Retinal pigment epithelial cell (primary cell): Measurements from ENCODE around the gene CKS1B.

Source experiments
- DNase-seq: peaks from one replicate; pipeline ENCODE4 v3.0.0-alpha.2; 2010; ENCODE audit warnings: low read depth
- H3K4me3 ChIP-seq: 2 replicates; pipeline ENCODE4 v1.5.1; 2011; ENCODE audit warnings: mild to moderate bottlenecking, low read length, control low read depth, moderate library complexity
- CTCF ChIP-seq: conservative IDR thresholded peaks from 2 replicates; pipeline ENCODE4 v1.5.1; 2011; ENCODE audit warnings: low read depth, low read length, control low read depth, inconsistent platforms

Gene CKS1B

GRCh38 chr1:154941333-154942013 is 33.0 kb upstream of the CKS1B start:
- H3K4me3 ChIP-seq, result no peak overlapping the region
- TF ChIP-seq CTCF, result no peak
- no peak for DNase-seq

GRCh38 chr1:154943649-154944400 is 30.7 kb upstream of the CKS1B start:
- no peak for DNase-seq
- peak; percentile 90 for TF ChIP-seq CTCF
- no peak overlapping the region for H3K4me3 ChIP-seq

GRCh38 chr1:154944401-154945159 is 29.9 kb upstream of the CKS1B start:
- no peak overlapping the region for H3K4me3 ChIP-seq
- DNase-seq, result no peak
- no peak for TF ChIP-seq CTCF

- TF ChIP-seq CTCF, result no peak
Observed at GRCh38 chr1:154945160-154945961, 29.1 kb upstream of the CKS1B start.

GRCh38 chr1:154945962-154946850 is 28.3 kb upstream of the CKS1B start:
- no peak for DNase-seq

More at GRCh38 chr1:154945160-154945961, 29.1 kb upstream of the CKS1B start:
- DNase-seq, result no peak
- no peak overlapping the region for H3K4me3 ChIP-seq

More at GRCh38 chr1:154945962-154946850, 28.3 kb upstream of the CKS1B start:
- no peak for TF ChIP-seq CTCF
- no peak overlapping the region for H3K4me3 ChIP-seq
